ENCODE results near the gene TAF12. TPM values are rescaled to one million over a fixed set of nuclear protein-coding genes. Genes with fewer than 3 reads are reported as not detected.

Gene TAF12
- 40.1 and 40.2 TPM in 2 replicates for total RNA-seq

DNA sequence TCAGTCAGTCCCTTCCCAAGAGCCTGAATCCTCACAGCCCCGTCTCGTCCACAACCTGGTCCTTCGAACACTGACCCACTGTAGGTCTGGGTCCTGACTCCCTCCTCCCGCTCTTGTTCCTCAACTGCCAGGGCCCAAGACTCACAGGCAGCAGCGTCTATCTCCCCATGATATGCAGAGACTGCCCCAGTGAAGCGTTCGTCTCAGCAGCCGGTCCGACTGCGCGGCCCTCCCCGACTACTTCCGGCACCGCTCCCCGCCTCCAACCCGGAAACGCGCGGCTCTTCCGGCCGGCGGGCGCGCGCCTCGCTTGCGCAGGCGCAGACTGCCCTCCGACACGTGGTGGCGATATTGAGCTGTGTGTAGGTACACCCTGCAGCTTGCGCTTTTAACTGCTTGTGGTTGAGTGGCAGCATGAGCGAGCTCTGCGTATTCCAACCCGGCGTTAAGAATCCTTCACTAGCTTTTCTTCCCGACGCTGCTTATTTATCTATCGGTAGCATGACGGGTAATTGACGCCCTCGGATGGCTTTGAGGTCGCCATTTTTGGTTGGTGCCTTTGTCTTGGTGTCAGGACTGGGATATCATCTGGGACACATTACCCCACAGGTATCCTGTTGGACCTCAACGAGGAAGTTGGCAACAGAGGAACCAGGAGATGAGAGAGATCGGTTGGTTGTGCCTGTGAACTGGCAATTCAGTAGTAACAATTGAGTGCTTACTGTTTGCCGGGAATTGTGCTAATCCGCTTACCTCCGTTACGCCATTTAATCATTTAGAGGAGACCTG, at the start of gene TAF12:
TSS of gene TAF12 (minus strand) at position 221 of the 789 bp plus-strand sequence. CDS start 20,986 bp downstream, outside the sequence.

DNA sequence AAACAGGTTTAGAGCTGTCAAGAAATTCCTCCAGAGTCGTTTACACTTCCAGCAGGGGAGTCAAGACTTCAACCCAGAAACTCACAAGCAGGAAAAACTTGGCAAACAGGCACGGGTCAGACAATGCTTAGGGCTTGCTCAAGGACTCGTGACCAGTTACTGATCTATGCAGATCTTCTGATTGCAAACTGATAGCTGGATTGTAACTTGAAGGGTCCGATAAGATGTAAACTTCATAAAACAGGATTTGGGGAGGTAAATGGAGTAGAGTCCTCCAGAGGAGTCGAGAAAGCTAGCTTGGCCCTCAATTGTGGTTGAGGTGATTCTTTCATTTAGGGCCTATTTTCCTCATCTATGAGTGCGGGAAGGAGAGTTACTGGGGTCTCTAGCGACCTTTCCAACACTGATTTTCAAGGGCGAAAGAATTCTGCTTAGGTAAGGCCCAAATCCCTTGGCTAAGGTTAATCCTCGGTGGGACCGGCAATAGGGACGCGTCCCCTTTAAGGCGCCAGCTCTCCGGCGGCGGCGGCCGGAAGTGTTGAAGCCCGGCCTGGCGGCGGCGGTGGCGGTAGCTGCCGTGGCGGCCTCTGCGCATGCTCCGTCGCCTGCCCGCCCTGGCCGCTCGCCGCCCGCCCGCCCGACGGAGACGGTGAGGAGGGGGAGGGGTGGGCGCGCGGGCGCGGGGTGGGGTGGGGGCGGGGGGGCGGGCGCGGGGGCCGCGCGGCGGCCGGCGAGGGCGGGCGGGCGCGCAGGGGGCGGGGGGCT, 25.5 kb upstream of the TAF12 start, which contains the start of gene GMEB1:
TSS of gene GMEB1 (plus strand) at position 594 of the 765 bp plus-strand sequence. CDS start 14,829 bp downstream, outside the sequence.

DNA sequence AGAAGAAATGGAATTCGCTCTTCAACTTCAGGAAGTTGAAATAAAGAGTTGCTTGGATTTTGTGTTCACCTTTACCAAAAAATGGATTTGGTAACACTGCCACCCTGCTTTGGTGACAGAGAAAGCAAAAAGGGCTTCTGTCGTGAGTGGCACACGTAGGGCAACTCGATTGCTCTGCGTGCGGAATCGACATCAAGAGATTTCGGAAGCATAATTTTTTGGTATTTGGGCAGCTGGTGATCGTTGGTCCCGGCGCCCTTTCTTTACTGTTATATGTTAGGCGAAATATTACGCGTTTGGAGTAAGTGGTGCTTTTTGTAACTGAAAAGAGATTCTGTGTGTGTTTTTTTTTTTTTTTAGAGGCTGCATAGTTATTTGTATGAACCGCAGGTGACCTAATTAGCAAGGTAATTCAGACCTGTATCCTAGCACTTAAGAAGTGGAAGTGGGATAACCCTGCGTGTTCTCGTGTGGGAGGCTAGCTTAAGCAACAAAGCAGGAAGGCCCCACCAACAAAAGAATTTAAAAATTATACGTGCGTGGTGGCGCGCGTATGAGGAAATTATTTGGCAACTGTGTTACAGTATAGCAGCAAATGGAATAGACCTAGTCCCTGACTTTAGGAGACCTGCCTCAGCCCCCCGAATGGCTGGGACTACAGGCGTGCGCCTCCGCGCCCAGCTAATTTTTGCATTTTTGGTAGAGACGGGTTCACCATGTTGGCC, 5.8 kb upstream of the TAF12 start, which contains the start of gene RNU11:
TSS of gene RNU11 (plus strand) at position 127 of the 725 bp plus-strand sequence.

GRCh38 chr1:28591708-28592320, 51.1 kb downstream of the TAF12 start, which contains the start of gene RAB42:
Gene RAB42 (plus strand): TSS chr1:28592265. CDS start chr1:28592512, 247 bp downstream.

Small RNAs within 50 kb of the gene (small RNA-seq; reads per million reads assigned to genes)
- gene RF00422 = not detected
- not detected for gene RNU11
- gene SNORA16A = not detected
- gene SNORA44 = not detected
- gene SNORA61 = not detected
- gene SNORD99 = 331 reads per million, percentile 99 among the genes with 10 or more reads in this experiment

Other genes starting within 250 kb of the TAF12 start
- 35.3 and 40.3 TPM in 2 replicates for gene RCC1, start 137.0 kb downstream of the TAF12 start, total RNA-seq
- gene TRNAU1AP, start 90.0 kb downstream of the TAF12 start, total RNA-seq = 26.6 and 31.8 TPM in 2 replicates
- 10.1 and 12.4 TPM in 2 replicates for gene RAB42, start 50.8 kb downstream of the TAF12 start, total RNA-seq
- gene RNU11, start 5.5 kb upstream of the TAF12 start, total RNA-seq = under 0.01 TPM in 1 of 2 replicates, not detected in the other
- 9.0 and 9.3 TPM in 2 replicates for gene GMEB1, start 25.7 kb upstream of the TAF12 start, total RNA-seq
- 64.1 and 67.0 TPM in 2 replicates for gene YTHDF2, start 93.9 kb upstream of the TAF12 start, total RNA-seq
- gene OPRD1, start 169.1 kb upstream of the TAF12 start, total RNA-seq = under 0.01 TPM in 1 of 2 replicates, not detected in the other

Measured in articular chondrocyte of knee joint (primary cell).